HEK293 (cell line): ENCODE results near the gene LFNG.

Experiments
- OSR2 ChIP-seq: fragments of 450-650 bp; formaldehyde crosslinking; IDR thresholded peaks from 2 replicates; pipeline ENCODE4 v1.5.1; 2016; ENCODE audit warnings: missing biosample characterization, missing genetic modification characterization
- ZEB2 ChIP-seq: fragments of 450-650 bp; formaldehyde crosslinking; IDR thresholded peaks from 2 replicates; pipeline ENCODE4 v1.5.1; 2016; ENCODE audit warnings: missing biosample characterization, missing genetic modification characterization
- ZNF274 ChIP-seq, 2 experiments: fragments of 200-500 bp in 1 of 2; fragments of 450-650 bp in 1 of 2; sonication (Bioruptor generic) in 1 of 2; formaldehyde crosslinking in 1 of 2; IDR thresholded peaks; 2 replicates each; pipeline versions ENCODE4 v1.5.1 to v1.6.1; 2014 to 2016; ENCODE audit warnings: borderline replicate concordance in 1 of 2, inconsistent platforms in 1 of 2, low read length in 1 of 2, missing biosample characterization in 1 of 2, missing genetic modification characterization in 1 of 2
- ZNF311 ChIP-seq: fragments of 450-650 bp; formaldehyde crosslinking; IDR thresholded peaks from 2 replicates; pipeline ENCODE4 v1.5.1; 2017; ENCODE audit warnings: missing biosample characterization, missing genetic modification characterization, borderline replicate concordance
- ZNF660 ChIP-seq: fragments of 450-650 bp; IDR thresholded peaks from 2 replicates; pipeline ENCODE4 v1.5.1; 2018; ENCODE audit warnings: missing biosample characterization, mild to moderate bottlenecking, missing genetic modification characterization
- ZSCAN16 ChIP-seq: fragments of 450-650 bp; formaldehyde crosslinking; IDR thresholded peaks from 2 replicates; pipeline ENCODE4 v1.5.1; 2016; ENCODE audit warnings: missing biosample characterization, missing genetic modification characterization
- TF ChIP-seq, protein P1 (sequence below): fragments of 450-650 bp; formaldehyde crosslinking; IDR thresholded peaks from 2 replicates; pipeline ENCODE4 v1.5.1; 2016; ENCODE audit warnings: missing biosample characterization, missing genetic modification characterization

GRCh38 chr7:2488272-2488645, 31.3 kb upstream of the LFNG start:
- TF ChIP-seq, protein P1, sequence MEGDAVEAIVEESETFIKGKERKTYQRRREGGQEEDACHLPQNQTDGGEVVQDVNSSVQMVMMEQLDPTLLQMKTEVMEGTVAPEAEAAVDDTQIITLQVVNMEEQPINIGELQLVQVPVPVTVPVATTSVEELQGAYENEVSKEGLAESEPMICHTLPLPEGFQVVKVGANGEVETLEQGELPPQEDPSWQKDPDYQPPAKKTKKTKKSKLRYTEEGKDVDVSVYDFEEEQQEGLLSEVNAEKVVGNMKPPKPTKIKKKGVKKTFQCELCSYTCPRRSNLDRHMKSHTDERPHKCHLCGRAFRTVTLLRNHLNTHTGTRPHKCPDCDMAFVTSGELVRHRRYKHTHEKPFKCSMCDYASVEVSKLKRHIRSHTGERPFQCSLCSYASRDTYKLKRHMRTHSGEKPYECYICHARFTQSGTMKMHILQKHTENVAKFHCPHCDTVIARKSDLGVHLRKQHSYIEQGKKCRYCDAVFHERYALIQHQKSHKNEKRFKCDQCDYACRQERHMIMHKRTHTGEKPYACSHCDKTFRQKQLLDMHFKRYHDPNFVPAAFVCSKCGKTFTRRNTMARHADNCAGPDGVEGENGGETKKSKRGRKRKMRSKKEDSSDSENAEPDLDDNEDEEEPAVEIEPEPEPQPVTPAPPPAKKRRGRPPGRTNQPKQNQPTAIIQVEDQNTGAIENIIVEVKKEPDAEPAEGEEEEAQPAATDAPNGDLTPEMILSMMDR: no peak
- TF ChIP-seq ZNF274 (IDR thresholded peaks at IDR 0.05; ENCODE audit: low read length) (no peak), ZNF274 (tag by site-specific recombination; IDR thresholded peaks at IDR 0.05; ENCODE audit: borderline replicate concordance) (no peak), ZEB2 (tag by site-specific recombination) (no peak), ZNF660 (tag by site-specific recombination) (no peak), ZNF311 (no peak), ZSCAN16 (tag by site-specific recombination) (no peak), OSR2 (tag by site-specific recombination) (no peak)
